ENCODE data around the gene EXO1. TPM values are rescaled to one million over a fixed set of nuclear protein-coding genes. Genes with fewer than 3 reads are reported as not detected.

The EXO1 gene
- total RNA-seq, 1 experiment from 2014 or later = 18.5 TPM

DNA sequence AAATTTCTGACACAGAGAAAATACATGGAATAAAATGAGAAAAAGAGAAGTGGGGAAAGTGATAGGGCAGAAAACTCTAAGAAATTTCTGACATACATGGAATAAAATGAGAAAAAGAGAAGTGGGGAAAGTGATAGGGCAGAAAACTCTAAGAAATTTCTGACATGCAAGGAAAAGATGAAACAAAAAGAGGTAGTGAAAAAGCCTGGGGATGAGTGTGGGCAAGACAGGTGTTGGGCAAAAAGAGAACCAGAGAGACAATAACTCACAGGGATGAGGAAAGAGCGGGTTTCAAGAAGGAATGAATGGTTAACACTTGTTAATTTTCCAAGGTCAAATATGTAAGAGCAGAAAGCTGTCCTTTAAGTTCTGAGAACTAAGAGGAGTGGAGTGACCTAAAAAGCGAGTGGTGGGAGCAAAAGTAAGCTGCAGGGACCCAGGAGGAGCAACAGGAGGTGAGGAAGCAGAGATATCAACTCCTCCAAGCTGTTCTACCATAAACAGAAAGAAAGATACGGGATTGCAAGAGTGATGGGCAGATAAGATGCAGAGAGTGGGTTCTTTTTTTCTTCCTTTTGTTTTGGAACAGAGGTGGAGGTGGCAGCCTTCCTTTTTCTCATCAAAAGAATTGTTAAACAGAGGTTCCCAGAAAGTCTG, 29.9 kb upstream of the EXO1 start:
- Mint-ChIP-seq H3K36me3 (ENCODE audit: insufficient read depth, unreplicated experiment) (no peaks in the 10 kb centered on the region), H3K4me1 (ENCODE audit: low read depth, unreplicated experiment) (no peaks in the 10 kb centered on the region), H3K27ac (ENCODE audit: unreplicated experiment) (no peak overlapping the region), H3K27me3 (ENCODE audit: insufficient read depth, unreplicated experiment) (peaks cover 10% of the 10 kb centered on the region), H3K9me3 (ENCODE audit: unreplicated experiment) (no peaks in the 10 kb centered on the region), H3K4me3 (ENCODE audit: unreplicated experiment) (no peak overlapping the region)
- no TSS peak for BruUV-seq (replicated peaks)
- CTCF ChIA-PET = no interaction called here
- no peak for DNase-seq
- TF ChIP-seq, protein P1, sequence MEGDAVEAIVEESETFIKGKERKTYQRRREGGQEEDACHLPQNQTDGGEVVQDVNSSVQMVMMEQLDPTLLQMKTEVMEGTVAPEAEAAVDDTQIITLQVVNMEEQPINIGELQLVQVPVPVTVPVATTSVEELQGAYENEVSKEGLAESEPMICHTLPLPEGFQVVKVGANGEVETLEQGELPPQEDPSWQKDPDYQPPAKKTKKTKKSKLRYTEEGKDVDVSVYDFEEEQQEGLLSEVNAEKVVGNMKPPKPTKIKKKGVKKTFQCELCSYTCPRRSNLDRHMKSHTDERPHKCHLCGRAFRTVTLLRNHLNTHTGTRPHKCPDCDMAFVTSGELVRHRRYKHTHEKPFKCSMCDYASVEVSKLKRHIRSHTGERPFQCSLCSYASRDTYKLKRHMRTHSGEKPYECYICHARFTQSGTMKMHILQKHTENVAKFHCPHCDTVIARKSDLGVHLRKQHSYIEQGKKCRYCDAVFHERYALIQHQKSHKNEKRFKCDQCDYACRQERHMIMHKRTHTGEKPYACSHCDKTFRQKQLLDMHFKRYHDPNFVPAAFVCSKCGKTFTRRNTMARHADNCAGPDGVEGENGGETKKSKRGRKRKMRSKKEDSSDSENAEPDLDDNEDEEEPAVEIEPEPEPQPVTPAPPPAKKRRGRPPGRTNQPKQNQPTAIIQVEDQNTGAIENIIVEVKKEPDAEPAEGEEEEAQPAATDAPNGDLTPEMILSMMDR (IDR thresholded peaks at IDR 0.05; ENCODE audit: insufficient read depth in 1 of 2, low read depth in 1 of 2, low read length in 1 of 2, severe bottlenecking in 1 of 2, unreplicated experiment in 1 of 2) = no peak
- no peaks in the 10 kb centered on the region for H3K9me3 ChIP-seq
- H3K4me3 ChIP-seq (ENCODE audit: low read depth, low read length) = no peak overlapping the region
- no peaks in the 10 kb centered on the region for H3K4me1 ChIP-seq
- POLR2A ChIA-PET = no interaction called here
- intact Hi-C loops (cut with micrococcal nuclease; ENCODE audit: unreplicated experiment) = no loop called here
- no peaks in the 10 kb centered on the region for H3K27me3 ChIP-seq (replicated peaks; ENCODE audit: control insufficient read depth, insufficient read depth, low read length)
- H3K36me3 ChIP-seq (ENCODE audit: control insufficient read depth, insufficient read depth, low read length) = no peaks in the 10 kb centered on the region

DNA sequence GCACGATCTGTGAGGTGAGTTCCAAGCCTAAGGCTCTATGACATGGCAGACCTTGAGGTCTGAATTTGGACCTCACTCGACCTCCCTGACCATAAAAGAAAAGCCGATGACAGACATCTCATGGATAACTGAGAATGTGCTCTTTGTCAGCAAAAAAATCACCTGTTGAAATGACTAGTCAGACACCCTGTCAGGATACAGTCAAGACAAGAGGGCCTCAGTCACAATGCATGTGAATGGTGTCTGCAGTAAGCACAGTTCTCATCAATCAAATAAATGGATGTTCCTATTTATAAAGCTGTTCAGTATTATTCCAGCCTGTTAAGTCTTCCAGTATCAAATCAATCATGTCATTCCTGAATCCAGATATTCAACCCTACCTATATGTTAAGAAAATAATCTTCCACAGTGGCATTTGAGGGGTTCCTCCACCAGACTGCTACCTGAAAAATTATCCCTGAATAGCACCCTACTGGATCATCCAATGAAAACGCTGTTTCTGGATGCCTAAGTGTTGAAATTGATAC, 28.6 kb upstream of the EXO1 start:
- TF ChIP-seq, protein P1 (IDR thresholded peaks at IDR 0.05; ENCODE audit: insufficient read depth in 1 of 2, low read depth in 1 of 2, low read length in 1 of 2, severe bottlenecking in 1 of 2, unreplicated experiment in 1 of 2) = no peak
- no peaks in the 10 kb centered on the region for H3K27me3 ChIP-seq (replicated peaks; ENCODE audit: control insufficient read depth, insufficient read depth, low read length)
- H3K9me3 ChIP-seq = no peaks in the 10 kb centered on the region
- POLR2A ChIA-PET = no interaction called here
- no peaks in the 10 kb centered on the region for H3K36me3 ChIP-seq (ENCODE audit: control insufficient read depth, insufficient read depth, low read length)
- BruUV-seq (replicated peaks) = no TSS peak
- DNase-seq = no peak
- no peaks in the 10 kb centered on the region for H3K36me3 Mint-ChIP-seq (ENCODE audit: insufficient read depth, unreplicated experiment)
- H3K4me1 ChIP-seq = no peaks in the 10 kb centered on the region
- intact Hi-C loops (cut with micrococcal nuclease; ENCODE audit: unreplicated experiment) = no loop called here
- H3K4me3 ChIP-seq (ENCODE audit: low read depth, low read length) = no peak overlapping the region
- H3K27ac Mint-ChIP-seq (ENCODE audit: unreplicated experiment) = no peak overlapping the region
- H3K4me1 Mint-ChIP-seq (ENCODE audit: low read depth, unreplicated experiment) = no peaks in the 10 kb centered on the region
- CTCF ChIA-PET = no interaction called here
- no peak overlapping the region for H3K4me3 Mint-ChIP-seq (ENCODE audit: unreplicated experiment)
- H3K9me3 Mint-ChIP-seq (ENCODE audit: unreplicated experiment) = no peaks in the 10 kb centered on the region
- H3K27me3 Mint-ChIP-seq (ENCODE audit: insufficient read depth, unreplicated experiment) = peaks cover 10% of the 10 kb centered on the region

DNA sequence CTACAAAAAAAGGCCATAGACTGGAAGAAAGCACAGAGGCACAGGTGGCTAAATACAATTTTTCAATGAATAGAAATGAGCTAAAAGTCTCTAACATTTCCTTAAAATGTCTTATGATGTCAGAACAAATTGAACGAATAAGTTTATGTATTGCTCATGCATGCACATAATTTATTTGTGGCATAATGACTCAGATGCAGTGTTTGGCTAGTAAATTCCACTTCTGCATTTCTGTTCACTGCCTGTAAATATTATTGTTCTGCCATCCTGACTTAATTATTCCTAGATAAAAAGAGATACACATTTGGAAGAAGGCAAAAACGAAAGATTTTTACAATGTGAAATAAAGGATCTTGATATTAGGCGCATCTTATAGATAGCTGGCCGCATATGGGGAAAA, 26.6 kb upstream of the EXO1 start:
- DNase-seq = no peak
- POLR2A ChIA-PET = no interaction called here
- no peak overlapping the region for H3K4me3 Mint-ChIP-seq (ENCODE audit: unreplicated experiment)
- no peaks in the 10 kb centered on the region for H3K9me3 ChIP-seq
- peaks cover 10% of the 10 kb centered on the region for H3K27me3 Mint-ChIP-seq (ENCODE audit: insufficient read depth, unreplicated experiment)
- no peak overlapping the region for H3K4me3 ChIP-seq (ENCODE audit: low read depth, low read length)
- BruUV-seq (replicated peaks) = no TSS peak
- no peaks in the 10 kb centered on the region for H3K4me1 ChIP-seq
- H3K27me3 ChIP-seq (replicated peaks; ENCODE audit: control insufficient read depth, insufficient read depth, low read length) = no peaks in the 10 kb centered on the region
- H3K27ac Mint-ChIP-seq (ENCODE audit: unreplicated experiment) = no peak overlapping the region
- no peaks in the 10 kb centered on the region for H3K9me3 Mint-ChIP-seq (ENCODE audit: unreplicated experiment)
- TF ChIP-seq, protein P1 (IDR thresholded peaks at IDR 0.05; ENCODE audit: insufficient read depth in 1 of 2, low read depth in 1 of 2, low read length in 1 of 2, severe bottlenecking in 1 of 2, unreplicated experiment in 1 of 2) = no peak
- no peaks in the 10 kb centered on the region for H3K36me3 ChIP-seq (ENCODE audit: control insufficient read depth, insufficient read depth, low read length)
- no peaks in the 10 kb centered on the region for H3K36me3 Mint-ChIP-seq (ENCODE audit: insufficient read depth, unreplicated experiment)
- H3K4me1 Mint-ChIP-seq (ENCODE audit: low read depth, unreplicated experiment) = no peaks in the 10 kb centered on the region
- intact Hi-C loops (cut with micrococcal nuclease; ENCODE audit: unreplicated experiment) = no loop called here
- CTCF ChIA-PET = no interaction called here
